Endothelial cell of umbilical vein (primary cell): ENCODE results near the gene RPP21. TPM values are rescaled to one million over a fixed set of nuclear protein-coding genes. Genes with fewer than 3 reads are reported as not detected.
"Not testable (repeated sequence)": the region's sequence is repeated elsewhere in the genome, so short reads cannot be mapped to it uniquely, and the experiment has no call there.

Source experiments
- BruUV-seq: library from RNA; stranded (reverse); fragments of 400-500 nt; replicated peaks from 2 replicates; lab custom pipeline; 2021; lab: Mats Ljungman, UMichigan
- CTCF ChIA-PET: fragments of 300-600, 350-600 bp; sonication (Branson Sonifier 250); formaldehyde crosslinking; loops from one replicate; lab custom pipeline; 2021; ENCODE audit warnings: antibody characterized with exemption, inconsistent platforms; lab: Charles Lee
- POLR2A ChIA-PET: fragments of 300-600, 350-600 bp; sonication (Branson Sonifier 250); formaldehyde crosslinking; loops from one replicate; lab custom pipeline; 2021; ENCODE audit warnings: antibody characterized with exemption, inconsistent platforms; lab: Charles Lee
- DNase-seq: peaks from one replicate; pipeline ENCODE4 v3.0.0-alpha.2; 2011; ENCODE audit warnings: low read depth, low spot score
- FAIRE-seq: peaks from 2 replicates; lab custom pipeline; 2011; peaks lifted over from hg19 to GRCh38; lab: Jason Lieb, UNC
- H2AFZ ChIP-seq: 2 replicates; pipeline ENCODE4 v1.6.0; 2012; ENCODE audit warnings: low read depth, low read length, control low read depth, inconsistent platforms
- H3K27ac ChIP-seq: 2 replicates; pipeline ENCODE4 v1.5.1; 2011; ENCODE audit warnings: low read depth, mild to moderate bottlenecking, control low read depth, low read length, moderate library complexity; ENCODE audit not compliant: insufficient read depth
- H3K27me3 ChIP-seq, 2 experiments: 2 replicates each; pipeline versions ENCODE4 v1.6.0 to v1.6.1; 2011; ENCODE audit warnings: low read length in 2 of 2, mixed read lengths in 1 of 2; ENCODE audit not compliant: control insufficient read depth in 2 of 2, insufficient read depth in 2 of 2
- H3K36me3 ChIP-seq, 2 experiments: 2 replicates in 1 of 2; 3 replicates in 1 of 2; pipeline ENCODE4 v1.5.1; 2011; ENCODE audit warnings: low read length in 2 of 2, mild to moderate bottlenecking in 1 of 2, moderate library complexity in 1 of 2; ENCODE audit not compliant: control insufficient read depth in 2 of 2, insufficient read depth in 2 of 2; ENCODE audit errors: extremely low read depth in 1 of 2
- H3K4me1 ChIP-seq: 3 replicates; pipeline ENCODE4 v1.5.1; 2011; ENCODE audit warnings: mild to moderate bottlenecking, low read length; ENCODE audit not compliant: control insufficient read depth, insufficient read depth; ENCODE audit errors: extremely low read depth
- H3K4me2 ChIP-seq: 2 replicates; pipeline ENCODE4 v1.6.1; 2011; ENCODE audit warnings: low read length, control low read depth, mixed read lengths; ENCODE audit not compliant: insufficient read depth
- H3K4me3 ChIP-seq, 3 experiments: fragments of 200-600 bp in 1 of 3; sonication (generic), shearing (Covaris generic) in 1 of 3; replicated peaks in 1 of 3; 2 replicates each; pipeline ENCODE4 v1.5.1; 2011 to 2016; ENCODE audit warnings: control low read depth in 3 of 3, low read length in 3 of 3, mild to moderate bottlenecking in 2 of 3, inconsistent platforms in 1 of 3, low read depth in 1 of 3, moderate library complexity in 1 of 3; ENCODE audit not compliant: insufficient read depth in 1 of 3
- H3K79me2 ChIP-seq: 2 replicates; pipeline ENCODE4 v1.6.0; 2012; ENCODE audit warnings: low read length, inconsistent platforms; ENCODE audit not compliant: control insufficient read depth, insufficient read depth
- H3K9ac ChIP-seq: replicated peaks from 2 replicates; pipeline ENCODE3; 2011; ENCODE audit warnings: low read length, control low read depth; ENCODE audit not compliant: insufficient read depth; ENCODE audit errors: extremely low read depth
- H3K9me1 ChIP-seq: replicated peaks from 3 replicates; pipeline ENCODE4 v1.6.0; 2011; ENCODE audit warnings: mild to moderate bottlenecking, low read length; ENCODE audit not compliant: control insufficient read depth, insufficient read depth; ENCODE audit errors: extremely low read depth
- H3K9me3 ChIP-seq: replicated peaks from 2 replicates; pipeline ENCODE4 v1.5.1; 2012; ENCODE audit warnings: low read length, inconsistent platforms; ENCODE audit not compliant: control insufficient read depth, insufficient read depth
- H4K20me1 ChIP-seq: replicated peaks from 2 replicates; pipeline ENCODE3; 2011; ENCODE audit warnings: mild to moderate bottlenecking, low read length; ENCODE audit not compliant: control insufficient read depth, insufficient read depth; ENCODE audit errors: extremely low read depth
- CTCF ChIP-seq, 2 donors: IDR thresholded peaks; 1 replicate in 1 of 2; 2 replicates in 1 of 2; pipeline ENCODE4 v1.5.1; 2011; ENCODE audit warnings: low read length in 2 of 2, mild to moderate bottlenecking in 2 of 2, moderate library complexity in 2 of 2, control low read depth in 1 of 2, inconsistent platforms in 1 of 2, low read depth in 1 of 2; ENCODE audit not compliant: insufficient read depth in 1 of 2; ENCODE audit errors: extremely low read depth in 1 of 2
- EZH2 ChIP-seq: IDR thresholded peaks from 2 replicates; pipeline ENCODE4 v1.6.1; 2012; ENCODE audit warnings: borderline replicate concordance, low read depth, mild to moderate bottlenecking, moderate library complexity, low read length, inconsistent platforms; ENCODE audit not compliant: severe bottlenecking
- FOS ChIP-seq: IDR thresholded peaks from 2 replicates; pipeline ENCODE4 v1.6.1; 2011; ENCODE audit warnings: mild to moderate bottlenecking, low read length, moderate library complexity, borderline replicate concordance; ENCODE audit not compliant: insufficient read depth
- GATA2 ChIP-seq: IDR thresholded peaks from 2 replicates; pipeline ENCODE4 v1.7.0; 2011; ENCODE audit warnings: low read depth, mild to moderate bottlenecking, moderate library complexity, mixed read lengths, low read length; ENCODE audit not compliant: insufficient read length, insufficient read depth
- JUN ChIP-seq: IDR thresholded peaks from 2 replicates; pipeline ENCODE4 v1.6.1; 2011; ENCODE audit warnings: borderline replicate concordance, low read depth; ENCODE audit not compliant: insufficient read length, insufficient read depth
- MAX ChIP-seq: IDR thresholded peaks from 2 replicates; pipeline ENCODE4 v1.6.1; 2011; ENCODE audit not compliant: insufficient read depth, insufficient read length
- MYC ChIP-seq: IDR thresholded peaks from one replicate; pipeline ENCODE4 v1.6.1; 2011; ENCODE audit warnings: mild to moderate bottlenecking, low read depth, low read length
- POLR2A ChIP-seq: IDR thresholded peaks from 2 replicates; pipeline ENCODE4 v1.6.1; 2012; ENCODE audit warnings: low read depth, mild to moderate bottlenecking, control low read depth, low read length
- POLR2AphosphoS5 ChIP-seq: IDR thresholded peaks from 2 replicates; pipeline ENCODE4 v1.6.1; 2012; ENCODE audit warnings: low read depth, mild to moderate bottlenecking, control low read depth, low read length, moderate library complexity; ENCODE audit not compliant: insufficient read depth
- dilution Hi-C: fragments of 300-500 bp; cut with MboI; formaldehyde crosslinking; loops from one replicate; pipeline ENCODE4 v1.15.0; 2019; ENCODE audit warnings: low sequenced_read_pairs; ENCODE audit not compliant: extremely low pct_ligation_motif_present
- intact Hi-C: fragments of 100-400 bp; cut with micrococcal nuclease; formaldehyde crosslinking; loops from one replicate; pipeline ENCODE4 v1.10.0; 2022
- polyA plus RNA-seq, 4 experiments: library from polyadenylated mRNA; depleted of rRNA in 3 of 4; stranded (reverse) in 3 of 4; unstranded in 1 of 4; fragments of >200 nt; gene quantifications; 2 replicates each; pipeline versions ENCODE4 v1.2.1 to v1.2.3, GENCODE V29; 2011 to 2012; ENCODE audit warnings: missing spikeins in 1 of 4
- total RNA-seq: library from RNA; stranded (reverse); gene quantifications from 2 replicates; pipeline ENCODE4 v1.2.3, GENCODE V29; 2021

The RPP21 gene
- total and polyA plus RNA-seq, 2 donors (not counting 3 experiments of a cell fraction or from before 2014, with no cell fraction given), result 35.3 to 101 TPM

- Histone ChIP-seq H3K79me2 (no peaks in the 10 kb centered on the region), H3K36me3 (no peaks in the 10 kb centered on the region), H3K9me3 (no peaks in the 10 kb centered on the region), H3K9ac (no peak overlapping the region), H3K9me1 (no peaks in the 10 kb centered on the region), H3K27me3 (peaks cover 41 to 59% of the 10 kb centered on the region in 2 experiments), H4K20me1 (no peaks in the 10 kb centered on the region), H3K4me2 (no peak overlapping the region), H3K4me3 (no peak overlapping the region), H3K4me1 (no peaks in the 10 kb centered on the region), H2AFZ (no peak overlapping the region), H3K27ac (no peak overlapping the region)
- no peak for DNase-seq
- ChIA-PET CTCF (no interaction called here), POLR2A (no interaction called here)
- BruUV-seq, result no TSS peak
- dilution Hi-C loops (no loop called here), intact Hi-C loops (no loop called here)
- no peak for FAIRE-seq
- no peak for TF ChIP-seq POLR2A
- no peak for TF ChIP-seq MAX
- no peak for TF ChIP-seq FOS
- TF ChIP-seq MYC, result no peak
- TF ChIP-seq CTCF (IDR thresholded peaks at IDR 0.05; ENCODE audit: extremely low read depth in 1 of 2, insufficient read depth in 1 of 2, low read depth in 1 of 2, low read length in 2 of 2), result no peak
- no peak for TF ChIP-seq POLR2AphosphoS5
- no peak for TF ChIP-seq GATA2
- TF ChIP-seq JUN, result no peak
- TF ChIP-seq EZH2, result no peak
Measured at GRCh38 chr6:30364591-30364990, 19.6 kb downstream of the RPP21 start.

GRCh38 chr6:30369280-30369679, 24.3 kb downstream of the RPP21 start:
- DNase-seq, H4K20me1 ChIP-seq, dilution Hi-C loops, H3K9me1 ChIP-seq, CTCF ChIA-PET, POLR2A ChIA-PET, H2AFZ ChIP-seq, H3K4me2 ChIP-seq, H3K9me3 ChIP-seq, BruUV-seq, H3K79me2 ChIP-seq, H3K36me3 ChIP-seq, H3K4me3 ChIP-seq, H3K4me1 ChIP-seq, intact Hi-C loops, H3K9ac ChIP-seq, H3K27ac ChIP-seq, FAIRE-seq: not testable (repeated sequence)
- H3K27me3 ChIP-seq, result peaks cover 16 to 35% of the 10 kb centered on the region in 2 experiments
